ENCODE data around the gene PSME1. TPM values are rescaled to one million over a fixed set of nuclear protein-coding genes. Genes with fewer than 3 reads are reported as not detected.

The PSME1 gene
- total and polyA plus RNA-seq, 2 of the 13 experiments (the other 11 are each of a cell fraction or from before 2014, with no cell fraction given): 159 to 608 TPM

GRCh38 chr14:24136684-24137528, 912 bp downstream of the PSME1 start (continued):
- TF ChIP-seq HNF1A (IDR thresholded peaks at IDR 0.05; ENCODE audit: low read depth): no peak
- TF ChIP-seq HNF1A (CRISPR knock-in tag; IDR thresholded peaks at IDR 0.05; ENCODE audit: borderline replicate concordance): no peak
- TF ChIP-seq CCAR2 (optimal IDR thresholded peaks at IDR 0.05; ENCODE audit: low read depth, low read length): no peak
- no peak for TF ChIP-seq SNAPC5 (CRISPR knock-in tag; IDR thresholded peaks at IDR 0.05; ENCODE audit: borderline replicate concordance)
- TF ChIP-seq ONECUT2 (CRISPR knock-in tag; IDR thresholded peaks at IDR 0.05): no peak
- TF ChIP-seq NCOA2 (CRISPR knock-in tag; IDR thresholded peaks at IDR 0.05): no peak; the same call in 1 of the 2 replicates
- no peak for TF ChIP-seq KDM4B (CRISPR knock-in tag; IDR thresholded peaks at IDR 0.05)
- TF ChIP-seq NBN (conservative IDR thresholded peaks at IDR 0.05): 0 out of 2 replicates have a peak, but pooled peaks have one; percentile 55
- TF ChIP-seq PBX2 (CRISPR knock-in tag; IDR thresholded peaks at IDR 0.05): no peak
- TF ChIP-seq ZNF33B (CRISPR knock-in tag; IDR thresholded peaks at IDR 0.05): no peak; the same call in 1 of the 2 replicates
- peak; percentile 24; the same call in 1 of the 2 replicates for TF ChIP-seq CENPT (CRISPR knock-in tag; IDR thresholded peaks at IDR 0.05; ENCODE audit: low read depth)
- TF ChIP-seq TFE3 (CRISPR knock-in tag; IDR thresholded peaks at IDR 0.05): no peak
- TF ChIP-seq ZNF709 (CRISPR knock-in tag; IDR thresholded peaks at IDR 0.05): no peak
- TF ChIP-seq SNRNP70 (IDR thresholded peaks at IDR 0.05; ENCODE audit: low read depth, low read length): no peak
- TF ChIP-seq ZNF547 (CRISPR knock-in tag; IDR thresholded peaks at IDR 0.05): no peak
- no peak for TF ChIP-seq FOXO1 (CRISPR knock-in tag; IDR thresholded peaks at IDR 0.05)
- no peak; the same call in 1 of the 2 replicates for TF ChIP-seq ZNF10 (CRISPR knock-in tag; IDR thresholded peaks at IDR 0.05; ENCODE audit: borderline replicate concordance, low read depth)
- TF ChIP-seq PPARG (CRISPR knock-in tag; conservative IDR thresholded peaks at IDR 0.05): no peak
- TF ChIP-seq FOXC1 (CRISPR knock-in tag; IDR thresholded peaks at IDR 0.05; ENCODE audit: borderline replicate concordance): no peak
- no peak for TF ChIP-seq HMGA1 (CRISPR knock-in tag; conservative IDR thresholded peaks at IDR 0.05)
- TF ChIP-seq EED (CRISPR knock-in tag; IDR thresholded peaks at IDR 0.05): no peak
- no peak for TF ChIP-seq ZNF629 (CRISPR knock-in tag; conservative IDR thresholded peaks at IDR 0.05)
- TF ChIP-seq HMG20B (CRISPR knock-in tag; conservative IDR thresholded peaks at IDR 0.05): no peak
- TF ChIP-seq JUND (CRISPR knock-in tag; IDR thresholded peaks at IDR 0.05): no peak
- TF ChIP-seq ZNF562 (CRISPR knock-in tag; IDR thresholded peaks at IDR 0.05; ENCODE audit: borderline replicate concordance): no peak

All from HepG2 (cell line).